Nephron (organoid): ENCODE data around the gene SLC22A4.

Source experiments
- H3K27ac Mint-ChIP-seq, 3 experiments: 2 replicates each; pipeline ENCODE4 v1.8.0; 2020; ENCODE audit warnings: mixed read lengths in 3 of 3, mild to moderate bottlenecking in 2 of 3, moderate library complexity in 1 of 3
- H3K27me3 Mint-ChIP-seq: 2 replicates; pipeline ENCODE4 v1.8.0; 2021; ENCODE audit warnings: low read depth, mild to moderate bottlenecking, moderate library complexity, mixed read lengths
- H3K36me3 Mint-ChIP-seq: 2 replicates; pipeline ENCODE4 v1.8.0; 2020; ENCODE audit warnings: low read depth, mixed read lengths
- H3K4me1 Mint-ChIP-seq: 2 replicates; pipeline ENCODE4 v1.8.0; 2020; ENCODE audit warnings: mixed read lengths
- H3K4me3 Mint-ChIP-seq, 3 experiments: 2 replicates each; pipeline ENCODE4 v1.8.0; 2020; ENCODE audit warnings: mild to moderate bottlenecking in 3 of 3, mixed read lengths in 3 of 3, moderate library complexity in 2 of 3
- H3K9me3 Mint-ChIP-seq: 2 replicates; pipeline ENCODE4 v1.8.0; 2020; ENCODE audit warnings: mixed read lengths
- CTCF ChIP-seq, 3 experiments: fragments of 200-600 bp; sonication (generic); IDR thresholded peaks; one replicate each; pipeline ENCODE4 v1.5.0; 2021; ENCODE audit warnings: antibody characterized with exemption in 3 of 3; ENCODE audit not compliant: unreplicated experiment in 3 of 3

SLC22A4 gene

GRCh38 chr5:132323202-132323601 lies 29.0 kb downstream of the SLC22A4 start:
- peaks cover 3% of the 10 kb centered on the region for H3K36me3 Mint-ChIP-seq
- no peaks in the 10 kb centered on the region for H3K9me3 Mint-ChIP-seq
- TF ChIP-seq CTCF (IDR thresholded peaks at IDR 0.05; ENCODE audit: unreplicated experiment in 3 of 3): no peak
- no peaks in the 10 kb centered on the region for H3K27me3 Mint-ChIP-seq
- H3K4me1 Mint-ChIP-seq: peaks cover 51% of the 10 kb centered on the region
- peak overlapping the region in 1 of 3 experiments; percentile 12 for H3K4me3 Mint-ChIP-seq
- peak overlapping the region in 1 of 3 experiments; percentile 6 for H3K27ac Mint-ChIP-seq

DNA sequence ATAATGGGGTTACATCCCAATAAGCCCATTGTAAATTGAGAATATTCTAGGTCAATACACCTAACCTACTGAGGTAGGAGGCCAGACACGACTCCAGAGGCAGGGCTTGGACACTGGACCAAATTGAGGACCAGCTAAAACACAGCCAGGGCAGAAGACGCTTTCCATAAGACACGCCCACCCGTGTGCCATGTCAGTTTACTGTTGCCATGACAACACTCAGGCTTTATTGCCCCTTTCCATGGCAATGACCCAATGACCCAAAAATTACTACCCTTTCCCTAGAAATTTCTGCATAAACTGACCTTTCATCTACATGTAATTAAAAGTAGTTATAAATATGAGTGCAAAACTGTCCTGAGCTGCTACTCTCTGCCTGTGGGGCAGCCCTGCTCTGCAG lies 31.5 kb downstream of the SLC22A4 start:
- Mint-ChIP-seq H3K4me1 (peaks cover 41% of the 10 kb centered on the region), H3K27me3 (no peaks in the 10 kb centered on the region), H3K4me3 (no peak overlapping the region), H3K9me3 (no peaks in the 10 kb centered on the region), H3K36me3 (peaks cover 3% of the 10 kb centered on the region), H3K27ac (peak overlapping the region in 1 of 3 experiments; percentile 47)
- TF ChIP-seq CTCF (IDR thresholded peaks at IDR 0.05; ENCODE audit: unreplicated experiment in 3 of 3): no peak

- Mint-ChIP-seq H3K27me3 (no peaks in the 10 kb centered on the region), H3K4me1 (peaks cover 26% of the 10 kb centered on the region), H3K4me3 (no peak overlapping the region), H3K36me3 (peaks cover 2% of the 10 kb centered on the region), H3K27ac (peak overlapping the region; percentile 11 to 75 (median 62)), H3K9me3 (no peaks in the 10 kb centered on the region)
- TF ChIP-seq CTCF (IDR thresholded peaks at IDR 0.05; ENCODE audit: unreplicated experiment in 3 of 3): no peak
Measured at GRCh38 chr5:132327252-132327955, 33.2 kb downstream of the SLC22A4 start.

GRCh38 chr5:132334812-132335211 lies 40.6 kb downstream of the SLC22A4 start:
- Mint-ChIP-seq H3K9me3 (no peaks in the 10 kb centered on the region), H3K4me3 (no peak overlapping the region)
- no peak for TF ChIP-seq CTCF (IDR thresholded peaks at IDR 0.05; ENCODE audit: unreplicated experiment in 3 of 3)

DNA sequence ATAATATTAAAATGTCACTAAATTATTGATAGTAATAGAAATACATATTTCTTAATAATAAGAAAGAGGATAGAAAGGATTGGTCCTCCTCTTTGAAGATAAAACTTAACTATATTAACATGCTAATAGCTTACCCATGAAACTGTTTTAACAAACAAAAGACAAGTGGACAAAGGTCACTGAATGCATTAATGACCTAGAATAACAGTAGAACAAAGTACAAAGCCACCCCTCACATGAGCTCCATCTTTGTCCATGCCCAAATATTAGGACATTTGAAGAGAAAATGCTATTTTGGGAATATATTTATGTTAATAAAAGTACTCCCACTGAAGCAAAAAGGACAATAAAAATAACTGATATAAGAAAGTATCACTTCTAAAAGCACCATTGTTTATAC lies 41.2 kb downstream of the SLC22A4 start:
- H3K27me3 Mint-ChIP-seq: no peaks in the 10 kb centered on the region
- H3K27ac Mint-ChIP-seq: peak overlapping the region in 2 of 3 experiments; percentile 27 to 82
- H3K4me3 Mint-ChIP-seq: no peak overlapping the region
- H3K4me1 Mint-ChIP-seq: peaks cover 2% of the 10 kb centered on the region
- no peak for TF ChIP-seq CTCF (IDR thresholded peaks at IDR 0.05; ENCODE audit: unreplicated experiment in 3 of 3)
- H3K36me3 Mint-ChIP-seq: peaks cover 32% of the 10 kb centered on the region
- no peaks in the 10 kb centered on the region for H3K9me3 Mint-ChIP-seq

More at GRCh38 chr5:132334812-132335211, 40.6 kb downstream of the SLC22A4 start:
- H3K27me3 Mint-ChIP-seq: no peaks in the 10 kb centered on the region
- H3K4me1 Mint-ChIP-seq: no peaks in the 10 kb centered on the region
- H3K36me3 Mint-ChIP-seq: peaks cover 27% of the 10 kb centered on the region
- H3K27ac Mint-ChIP-seq: peak overlapping the region; percentile 27 to 82 (median 71)

GRCh38 chr5:132339502-132339901 lies 45.3 kb downstream of the SLC22A4 start:
- TF ChIP-seq CTCF (IDR thresholded peaks at IDR 0.05; ENCODE audit: unreplicated experiment in 3 of 3): no peak
- H3K4me1 Mint-ChIP-seq: peaks cover 4% of the 10 kb centered on the region
- peak overlapping the region; percentile 59 to 85 (median 76) for H3K27ac Mint-ChIP-seq
- H3K36me3 Mint-ChIP-seq: peaks cover 39% of the 10 kb centered on the region
- peaks cover 2% of the 10 kb centered on the region for H3K9me3 Mint-ChIP-seq
- H3K27me3 Mint-ChIP-seq: no peaks in the 10 kb centered on the region
- H3K4me3 Mint-ChIP-seq: no peak overlapping the region
